GM18511 (cell line): Measurements from ENCODE around the gene ARMC3.
"Not testable (repeated sequence)": the region's sequence is repeated elsewhere in the genome, so short reads cannot be mapped to it uniquely, and the experiment has no call there.

Source experiments
- ATAC-seq: cut with Tn5 transposase; IDR thresholded peaks from one replicate; pipeline ENCODE4 v1.9.1; 2021; ENCODE audit warnings: mild to moderate bottlenecking, moderate library complexity; ENCODE audit not compliant: unreplicated experiment

The ARMC3 gene

GRCh38 chr10:23046027-23046426 is 118.2 kb downstream of the ARMC3 start:
- no peak for ATAC-seq

DNA sequence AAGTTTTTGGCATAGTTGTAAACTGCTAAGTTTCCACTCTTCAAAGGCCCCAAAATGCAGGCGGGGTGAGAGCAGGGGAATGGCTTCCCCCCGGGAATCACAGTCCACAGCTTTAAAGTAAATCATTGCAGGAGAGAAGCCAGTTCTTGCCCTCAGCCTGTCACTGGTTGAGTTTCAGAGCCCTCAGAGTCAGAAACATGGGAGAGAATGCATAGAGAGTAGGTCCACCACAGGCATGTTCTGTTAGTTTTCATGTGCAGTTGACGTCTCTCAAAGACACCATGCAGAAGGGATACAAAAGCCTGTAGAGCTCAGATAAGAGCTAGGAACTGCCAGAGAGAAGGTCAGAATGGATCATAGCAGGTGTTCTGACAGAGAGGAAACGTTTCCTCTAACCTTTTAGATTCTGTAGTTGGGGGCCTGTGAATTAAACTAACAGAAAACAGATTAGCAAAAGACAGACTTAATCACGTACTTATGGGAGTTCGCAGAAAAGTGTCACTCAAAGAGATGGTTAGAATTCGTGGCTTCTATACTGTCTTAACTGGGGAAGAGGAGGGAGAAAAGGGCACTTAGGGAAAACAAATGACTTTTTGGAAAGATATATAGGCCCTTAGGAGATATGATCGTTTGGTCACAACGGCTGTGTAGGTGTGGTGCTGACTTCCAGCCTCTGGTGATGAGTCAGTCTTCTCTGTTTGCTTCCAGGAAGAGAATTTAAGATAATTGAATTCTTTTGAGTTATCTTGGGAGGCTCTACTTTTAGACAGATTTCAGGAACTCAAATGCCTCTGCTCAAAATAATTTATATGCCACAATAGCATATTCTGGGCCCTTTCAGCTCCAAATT is 119.6 kb downstream of the ARMC3 start:
- no peak for ATAC-seq

GRCh38 chr10:23048191-23048590 is 120.3 kb downstream of the ARMC3 start:
- no peak for ATAC-seq

GRCh38 chr10:23051278-23051677 is 123.4 kb downstream of the ARMC3 start:
- ATAC-seq = no peak

DNA sequence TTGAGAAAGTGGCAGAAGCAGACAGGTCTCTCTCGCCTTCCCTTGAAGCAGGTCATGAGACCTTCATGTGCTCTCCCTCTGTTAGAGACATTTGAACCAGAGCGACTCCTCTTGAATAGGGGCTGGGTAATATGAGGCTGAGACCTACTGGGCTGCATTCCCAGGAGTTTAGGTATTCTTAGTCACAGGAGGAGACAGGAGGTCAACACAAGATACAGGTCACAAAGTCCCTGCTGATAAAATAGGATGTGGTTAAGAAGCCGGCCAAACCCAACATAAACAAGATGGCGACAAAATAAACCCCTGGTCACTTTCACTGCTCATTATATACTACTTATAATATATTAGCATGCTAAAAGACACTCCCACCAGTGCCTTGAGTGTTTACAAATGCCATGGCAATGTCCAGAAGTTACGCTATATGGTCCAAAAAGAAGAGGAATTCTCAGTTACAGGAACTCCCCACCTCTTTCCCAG is 124.0 kb downstream of the ARMC3 start:
- ATAC-seq = no peak

DNA sequence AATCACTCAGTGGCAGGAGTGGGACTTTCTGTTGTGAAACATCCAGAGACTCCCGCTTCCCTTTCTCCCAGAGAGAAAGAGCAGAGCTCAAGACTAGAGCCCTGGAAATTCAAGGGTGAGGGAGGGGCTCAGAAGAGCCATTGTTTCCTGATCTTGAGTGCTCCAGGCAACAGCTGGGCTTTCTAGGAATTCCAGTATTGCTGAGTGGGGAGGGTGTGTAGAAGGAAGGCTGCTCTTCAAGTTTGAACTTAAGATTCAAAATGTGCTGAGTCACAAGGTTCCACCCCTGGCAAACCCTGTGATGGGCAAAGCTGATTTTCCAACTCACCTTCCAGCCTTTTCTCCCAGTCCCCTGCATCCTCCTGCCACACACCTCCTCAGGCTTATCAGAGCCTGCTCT is 125.2 kb downstream of the ARMC3 start:
- no peak for ATAC-seq

DNA sequence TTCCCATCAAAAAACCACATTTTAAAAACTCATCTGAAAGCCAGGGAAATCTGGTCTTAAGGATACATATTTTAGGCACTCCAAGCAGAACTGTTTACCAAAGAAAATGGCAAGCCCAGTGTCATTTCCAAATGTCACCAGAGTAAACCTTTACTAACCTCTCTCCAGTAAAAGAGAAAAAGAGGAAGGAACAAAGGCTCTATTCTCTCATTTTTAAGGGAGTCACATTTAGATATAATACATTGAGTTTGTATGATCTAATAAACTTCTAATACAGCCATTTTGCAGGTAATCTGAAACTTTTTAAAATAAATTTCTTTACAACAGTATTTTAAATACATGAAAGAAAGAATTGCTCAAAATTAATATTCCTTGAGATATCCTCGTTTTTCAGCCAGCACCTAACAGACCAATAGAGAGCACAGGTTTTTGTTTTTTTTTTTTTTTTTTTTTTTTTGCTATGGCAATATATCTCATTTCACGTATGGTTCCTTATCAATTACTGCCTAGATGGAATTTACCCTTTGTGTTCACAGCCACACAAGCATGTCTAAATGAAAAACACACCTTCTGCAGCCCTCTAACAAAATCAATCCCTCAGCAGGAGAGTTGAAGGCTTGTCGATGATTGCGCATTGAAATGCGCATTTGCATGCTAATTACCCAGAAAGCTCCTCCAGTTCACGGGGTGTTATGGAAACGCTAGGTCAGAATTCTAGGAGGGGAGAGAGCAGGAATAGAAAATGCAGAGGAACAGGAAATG is 127.8 kb downstream of the ARMC3 start:
- no peak for ATAC-seq

- no peak for ATAC-seq
Observed at GRCh38 chr10:23056186-23056579, 128.3 kb downstream of the ARMC3 start.

GRCh38 chr10:23058366-23058765 is 130.5 kb downstream of the ARMC3 start:
- no peak for ATAC-seq

DNA sequence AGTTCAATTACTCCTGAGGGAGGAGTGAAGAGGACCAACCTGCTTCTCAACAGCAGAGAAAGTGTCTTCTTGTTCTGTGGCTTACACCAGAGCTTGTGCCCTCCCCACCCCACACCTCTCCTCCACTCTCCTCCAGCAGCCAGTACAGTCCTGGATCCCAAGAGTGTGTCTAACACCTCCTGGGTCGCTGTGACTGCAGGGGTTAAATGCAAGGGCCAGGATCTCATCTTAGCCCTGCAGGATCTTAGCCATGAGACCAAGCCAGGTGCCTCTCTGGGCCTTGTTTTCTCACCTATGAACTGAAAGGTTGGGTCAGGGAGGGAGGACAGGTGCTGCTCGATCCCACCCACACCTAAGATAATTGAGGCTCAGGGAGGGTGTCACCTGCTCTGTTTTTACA is 133.1 kb downstream of the ARMC3 start:
- ATAC-seq = no peak

DNA sequence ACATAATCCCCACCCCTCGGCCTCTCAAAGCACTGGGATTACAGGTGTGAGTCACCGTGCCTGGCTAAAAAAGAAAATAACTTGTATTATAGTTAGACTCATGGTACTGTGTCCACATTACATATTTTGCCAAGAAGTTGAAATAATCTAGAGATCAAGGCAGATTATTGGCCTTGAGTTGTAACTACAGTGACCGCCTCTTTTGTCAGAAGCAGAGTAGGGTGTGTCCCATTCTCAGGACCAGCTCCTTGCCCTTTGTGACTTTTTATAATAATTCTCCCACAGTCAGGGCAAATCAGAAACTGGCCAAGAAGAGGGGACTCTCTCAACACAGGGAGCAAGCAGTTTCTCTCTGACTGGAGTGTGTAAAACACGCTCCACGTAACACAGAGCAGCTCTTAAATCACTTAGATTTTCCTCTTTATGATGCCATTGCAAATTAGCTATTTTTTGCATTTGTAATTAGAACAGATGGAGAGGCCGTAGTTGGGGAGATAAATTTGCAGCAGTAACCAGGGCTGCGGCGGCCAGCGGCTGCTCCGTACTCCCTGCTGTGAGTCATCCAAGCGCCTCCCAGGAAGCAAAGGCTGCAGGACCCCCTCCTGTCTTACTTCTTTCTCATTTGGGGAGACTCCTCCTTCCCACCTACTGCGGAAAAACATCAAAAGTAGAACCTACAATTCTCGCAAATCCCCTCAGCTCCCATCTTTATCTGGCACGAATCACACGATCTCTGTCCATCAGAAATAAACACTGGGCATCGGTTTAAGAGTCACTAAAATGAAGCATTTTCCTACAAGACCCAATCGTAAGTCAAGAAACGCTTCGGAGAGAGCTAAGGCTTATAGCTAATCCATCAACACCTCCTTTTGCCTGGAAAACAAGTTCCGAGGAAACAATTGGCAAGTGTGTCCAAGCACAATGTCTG is 135.5 kb downstream of the ARMC3 start:
- no peak for ATAC-seq

GRCh38 chr10:23063973-23064812 is 136.3 kb downstream of the ARMC3 start:
- ATAC-seq = no peak

- not testable (repeated sequence) for ATAC-seq
Observed at GRCh38 chr10:23064813-23065114, 136.9 kb downstream of the ARMC3 start.

- no peak for ATAC-seq
Observed at GRCh38 chr10:23065181-23065948, 137.5 kb downstream of the ARMC3 start.

DNA sequence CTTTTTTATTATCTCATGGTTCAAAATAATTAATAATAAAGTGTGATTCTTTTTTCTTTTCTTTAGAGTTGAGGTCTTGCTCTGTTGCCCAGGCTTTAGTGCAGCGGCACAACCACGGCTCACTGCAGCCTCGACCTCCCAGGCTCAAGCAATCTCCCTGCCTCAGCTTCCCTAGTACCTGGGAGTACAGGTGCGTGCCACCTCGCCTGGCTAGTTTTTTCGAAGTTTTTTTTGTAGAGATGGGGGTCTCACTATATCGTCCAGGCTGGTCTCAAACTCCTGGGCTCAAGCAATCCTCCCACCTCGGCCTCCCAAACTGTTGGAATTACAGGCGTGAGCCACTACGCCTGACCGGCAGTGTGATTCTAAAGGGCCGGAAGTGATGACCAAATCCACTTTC is 139.5 kb downstream of the ARMC3 start:
- no peak for ATAC-seq

DNA sequence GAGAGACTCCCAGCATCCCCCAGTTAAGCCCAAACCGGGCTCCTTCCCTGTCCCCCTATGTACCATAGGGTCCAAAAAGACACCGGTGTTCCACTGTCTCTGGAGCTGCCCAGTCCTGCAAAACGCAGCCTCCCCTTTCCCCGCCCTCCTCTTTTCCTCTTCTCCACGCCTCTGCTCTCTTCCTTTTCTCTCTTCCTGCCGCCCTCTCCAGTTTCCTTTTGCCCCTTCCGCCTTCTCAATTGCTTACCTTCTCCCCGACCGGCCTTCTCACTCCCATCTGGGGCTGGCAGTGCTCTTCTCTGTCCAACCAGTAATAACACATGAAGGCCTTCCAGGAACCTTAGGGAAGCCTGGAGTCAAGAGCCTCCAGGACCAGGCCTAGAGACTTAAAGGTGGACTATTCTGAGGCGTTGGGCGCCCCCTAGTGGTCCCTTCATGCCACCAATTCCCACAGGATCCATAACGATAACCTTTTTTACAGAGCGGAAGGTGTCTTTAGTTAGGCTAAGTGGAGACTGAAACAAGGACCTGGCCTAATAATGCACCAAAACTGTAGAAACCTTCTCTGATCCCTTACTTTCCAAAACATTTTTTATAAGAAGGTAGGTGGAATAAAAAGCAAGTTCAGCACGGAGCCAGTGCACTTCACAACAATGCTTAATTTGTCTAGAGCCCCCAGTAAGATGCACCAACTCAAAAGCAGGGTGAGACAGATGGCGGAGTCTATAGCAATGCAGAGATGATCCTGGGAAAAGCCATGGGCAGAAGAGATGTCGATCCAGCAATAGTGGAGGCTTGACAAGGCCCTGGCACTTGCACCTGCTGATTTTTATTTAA is 140.3 kb downstream of the ARMC3 start:
- ATAC-seq = peak; percentile 94

DNA sequence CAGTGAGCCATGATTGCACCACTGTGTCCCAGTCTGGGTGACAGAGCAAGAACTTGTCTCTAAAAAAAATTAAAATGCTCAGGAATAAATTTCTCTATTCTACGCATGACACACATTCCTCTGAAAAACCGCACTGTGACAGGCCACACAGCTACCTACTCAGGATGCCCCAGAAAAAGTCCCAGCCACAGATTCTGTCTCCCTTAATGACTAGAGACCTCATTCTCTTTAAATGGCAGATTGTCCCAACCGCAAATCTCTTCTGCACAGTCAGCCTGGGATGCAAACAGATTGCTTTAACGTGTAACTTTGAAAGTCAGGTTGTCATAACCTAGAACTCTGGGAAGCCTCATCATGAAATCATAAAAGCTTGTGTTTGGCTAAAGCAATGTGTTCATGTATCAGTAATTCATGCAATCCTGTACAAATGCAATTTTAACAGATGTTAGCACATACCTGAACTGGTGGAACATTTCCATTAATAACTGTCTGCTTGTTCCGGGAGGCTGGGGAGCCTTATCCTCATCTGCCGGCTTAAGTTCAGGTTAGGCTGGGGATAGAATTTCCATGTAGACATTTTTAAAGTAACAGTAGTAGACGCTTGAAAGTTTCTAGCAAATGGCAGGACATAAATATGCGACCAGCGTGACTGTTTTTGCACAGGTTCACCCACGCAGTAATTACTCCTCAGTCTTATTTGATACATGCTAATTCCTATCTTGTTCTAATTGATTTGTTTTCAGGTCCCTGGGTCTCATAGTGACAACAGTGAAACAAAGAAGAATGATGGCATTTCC is 141.4 kb downstream of the ARMC3 start:
- no peak for ATAC-seq
